OCI-LY7 (cell line): ENCODE data around the gene PDE9A. TPM values are rescaled to one million over a fixed set of nuclear protein-coding genes. Genes with fewer than 3 reads are reported as not detected.

Experiments used
- BruUV-seq: library from RNA; stranded (reverse); fragments of 400-500 nt; replicated peaks from 2 replicates; lab custom pipeline; 2021; lab: Mats Ljungman, UMichigan
- CTCF ChIA-PET: fragments of 300-600 bp; sonication (Branson Sonifier 250); formaldehyde crosslinking; loops from one replicate; lab custom pipeline; 2022; ENCODE audit warnings: antibody characterized with exemption; ENCODE audit not compliant: unreplicated experiment; lab: Charles Lee
- POLR2A ChIA-PET: fragments of 300-600 bp; sonication (Branson Sonifier 250); formaldehyde crosslinking; loops from one replicate; lab custom pipeline; 2022; ENCODE audit warnings: antibody characterized with exemption; lab: Charles Lee
- DNase-seq: peaks from one replicate; pipeline ENCODE4 v3.0.0-alpha.2; 2015; ENCODE audit warnings: low spot score
- H2AFZ ChIP-seq: fragments of 200-600 bp; sonication (generic), shearing (Covaris generic); 2 replicates; pipeline ENCODE4 v1.6.1; 2014; ENCODE audit warnings: mild to moderate bottlenecking, antibody characterized with exemption, low read length, moderate library complexity
- H3K27ac ChIP-seq: fragments of 200-600 bp; sonication (generic); 2 replicates; pipeline ENCODE4 v1.5.1; 2014; ENCODE audit warnings: mixed run types, low read depth, mild to moderate bottlenecking, moderate library complexity, low read length, inconsistent platforms; ENCODE audit not compliant: poor library complexity, severe bottlenecking
- H3K36me3 ChIP-seq: fragments of 200-600 bp; sonication (generic); 2 replicates; pipeline ENCODE4 v1.6.1; 2014; ENCODE audit warnings: mild to moderate bottlenecking, antibody characterized with exemption, low read length, moderate library complexity, mixed read lengths; ENCODE audit not compliant: insufficient read depth
- H3K4me1 ChIP-seq: fragments of 200-600 bp; sonication (generic); 2 replicates; pipeline ENCODE4 v1.5.1; 2014; ENCODE audit warnings: mild to moderate bottlenecking, low read length; ENCODE audit not compliant: insufficient read depth, poor library complexity, severe bottlenecking
- H3K4me2 ChIP-seq: fragments of 200-600 bp; sonication (generic); 2 replicates; pipeline ENCODE4 v1.6.1; 2014; ENCODE audit warnings: mild to moderate bottlenecking, low read length
- H3K4me3 ChIP-seq: fragments of 200-600 bp; sonication (generic); 2 replicates; pipeline ENCODE4 v1.5.1; 2014; ENCODE audit warnings: mild to moderate bottlenecking, low read depth, low read length; ENCODE audit not compliant: poor library complexity, severe bottlenecking
- H3K79me2 ChIP-seq: fragments of 200-600 bp; sonication (generic); 2 replicates; pipeline ENCODE4 v1.6.1; 2016; ENCODE audit warnings: low read depth, mild to moderate bottlenecking, low read length, moderate library complexity, mixed read lengths; ENCODE audit not compliant: insufficient read depth
- H3K9me2 ChIP-seq: fragments of 200-600 bp; sonication (generic); 2 replicates; pipeline ENCODE4 v1.6.1; 2016; ENCODE audit warnings: mild to moderate bottlenecking, low read length, mixed read lengths; ENCODE audit not compliant: insufficient read depth
- H3K9me3 ChIP-seq: fragments of 200-600 bp; sonication (generic); 2 replicates; pipeline ENCODE4 v1.6.1; 2014; ENCODE audit warnings: mild to moderate bottlenecking, mixed run types, low read length, mixed read lengths
- H4K20me1 ChIP-seq: fragments of 200-600 bp; sonication (generic); 2 replicates; pipeline ENCODE4 v1.6.1; 2014; ENCODE audit warnings: mild to moderate bottlenecking, antibody characterized with exemption, low read length, moderate library complexity, mixed read lengths; ENCODE audit not compliant: insufficient read depth
- EZH2phosphoT487 ChIP-seq: fragments of 200-600 bp; sonication (generic); IDR thresholded peaks from 2 replicates; pipeline ENCODE4 v1.6.1; 2018; ENCODE audit warnings: low read depth, borderline replicate concordance, mild to moderate bottlenecking, mixed run types, antibody characterized with exemption, low read length, moderate library complexity, mixed read lengths
- intact Hi-C: fragments of 100-400 bp; cut with micrococcal nuclease; formaldehyde crosslinking; loops from one replicate; pipeline ENCODE4 v1.10.0; 2022; ENCODE audit not compliant: unreplicated experiment
- total RNA-seq, 2 experiments: library from RNA; depleted of rRNA in 1 of 2; stranded (reverse); fragments of >200 nt in 1 of 2; shearing (Covaris generic) in 1 of 2; gene quantifications; 2 replicates each; pipeline ENCODE4 v1.2.3, GENCODE V29; 2014 to 2022
- TF ChIP-seq, protein P1 (sequence below): fragments of 200-600 bp; sonication (generic); conservative IDR thresholded peaks from 2 replicates; pipeline ENCODE4 v1.5.1; 2014; ENCODE audit warnings: mild to moderate bottlenecking, antibody characterized with exemption, low read length, moderate library complexity, mixed read lengths

PDE9A gene
- total RNA-seq, 2 experiments from 2014 or later: 11.4 to 22.4 TPM

DNA sequence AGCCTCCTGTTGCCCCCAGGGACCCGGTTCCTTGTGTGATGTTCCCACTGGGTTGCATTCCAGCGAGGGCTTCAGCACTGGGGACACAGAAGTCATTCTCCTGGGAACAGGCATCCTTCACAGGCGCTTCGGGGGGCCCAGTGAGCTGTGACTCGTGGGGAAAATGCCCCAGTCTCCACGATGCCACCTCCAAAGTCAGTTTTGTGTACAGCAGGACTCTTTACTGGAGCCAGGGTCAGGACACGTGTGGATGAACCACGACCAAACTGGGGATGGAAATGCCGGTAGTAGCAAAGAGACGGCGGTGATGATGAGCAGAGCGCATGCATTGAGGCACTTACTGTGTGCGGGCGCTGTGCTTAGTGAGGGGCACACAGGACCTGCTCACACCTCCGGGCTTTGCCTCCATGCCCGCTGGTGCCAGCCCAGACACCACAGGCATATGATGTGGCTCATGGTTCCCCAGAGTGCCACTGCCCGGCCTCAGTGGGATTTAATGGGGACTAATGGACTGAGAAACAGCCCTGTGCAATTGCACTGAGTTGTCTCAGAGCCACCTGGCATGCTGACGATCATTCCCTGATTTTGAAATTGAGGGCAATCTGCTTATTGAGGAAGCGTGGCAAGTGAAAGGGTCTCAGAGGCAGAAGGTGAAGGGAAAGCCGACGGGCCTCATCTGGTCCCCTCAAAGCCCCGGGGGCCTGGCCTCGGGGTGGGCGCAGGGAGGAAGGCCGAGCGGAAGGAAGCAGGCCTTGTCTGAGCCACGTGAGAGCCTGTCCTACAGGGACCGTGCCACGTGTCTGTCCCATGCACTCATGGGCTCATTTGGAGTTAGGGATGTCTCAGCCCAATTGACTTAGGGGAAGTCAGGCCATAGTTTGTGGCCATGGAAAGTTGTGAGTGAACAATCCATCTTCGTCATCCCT is 91.4 kb downstream of the PDE9A start:
- ChIA-PET POLR2A (no interaction called here), CTCF (no interaction called here)
- Histone ChIP-seq H3K4me3 (no peak overlapping the region), H3K79me2 (no peaks in the 10 kb centered on the region), H3K27ac (no peak overlapping the region), H3K36me3 (no peaks in the 10 kb centered on the region), H3K9me3 (no peaks in the 10 kb centered on the region), H3K9me2 (no peaks in the 10 kb centered on the region), H4K20me1 (no peaks in the 10 kb centered on the region), H3K4me1 (peaks cover 18% of the 10 kb centered on the region), H2AFZ (no peak overlapping the region), H3K4me2 (no peak overlapping the region)
- no TSS peak for BruUV-seq
- DNase-seq: no peak
- TF ChIP-seq EZH2phosphoT487: no peak
- TF ChIP-seq, protein P1, sequence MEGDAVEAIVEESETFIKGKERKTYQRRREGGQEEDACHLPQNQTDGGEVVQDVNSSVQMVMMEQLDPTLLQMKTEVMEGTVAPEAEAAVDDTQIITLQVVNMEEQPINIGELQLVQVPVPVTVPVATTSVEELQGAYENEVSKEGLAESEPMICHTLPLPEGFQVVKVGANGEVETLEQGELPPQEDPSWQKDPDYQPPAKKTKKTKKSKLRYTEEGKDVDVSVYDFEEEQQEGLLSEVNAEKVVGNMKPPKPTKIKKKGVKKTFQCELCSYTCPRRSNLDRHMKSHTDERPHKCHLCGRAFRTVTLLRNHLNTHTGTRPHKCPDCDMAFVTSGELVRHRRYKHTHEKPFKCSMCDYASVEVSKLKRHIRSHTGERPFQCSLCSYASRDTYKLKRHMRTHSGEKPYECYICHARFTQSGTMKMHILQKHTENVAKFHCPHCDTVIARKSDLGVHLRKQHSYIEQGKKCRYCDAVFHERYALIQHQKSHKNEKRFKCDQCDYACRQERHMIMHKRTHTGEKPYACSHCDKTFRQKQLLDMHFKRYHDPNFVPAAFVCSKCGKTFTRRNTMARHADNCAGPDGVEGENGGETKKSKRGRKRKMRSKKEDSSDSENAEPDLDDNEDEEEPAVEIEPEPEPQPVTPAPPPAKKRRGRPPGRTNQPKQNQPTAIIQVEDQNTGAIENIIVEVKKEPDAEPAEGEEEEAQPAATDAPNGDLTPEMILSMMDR: no peak
- intact Hi-C loops: no loop called here

GRCh38 chr21:42745511-42746239 is 92.3 kb downstream of the PDE9A start:
- ChIA-PET POLR2A (no interaction called here), CTCF (no interaction called here)
- no peaks in the 10 kb centered on the region for H3K36me3 ChIP-seq
- no peaks in the 10 kb centered on the region for H4K20me1 ChIP-seq
- no peak overlapping the region for H3K4me2 ChIP-seq
- no peaks in the 10 kb centered on the region for H3K79me2 ChIP-seq
- H2AFZ ChIP-seq: no peak overlapping the region
- intact Hi-C loops: no loop called here
- TF ChIP-seq, protein P1: no peak
- no peak for TF ChIP-seq EZH2phosphoT487
- DNase-seq: no peak
- peaks cover 18% of the 10 kb centered on the region for H3K4me1 ChIP-seq
- H3K4me3 ChIP-seq: no peak overlapping the region
- no TSS peak for BruUV-seq
- no peaks in the 10 kb centered on the region for H3K9me2 ChIP-seq
- H3K27ac ChIP-seq: no peak overlapping the region
- no peaks in the 10 kb centered on the region for H3K9me3 ChIP-seq
